CD4-positive, alpha-beta T cell treated with Interleukin-17A for 1 hour (primary cell): ENCODE measurements around the gene CTAGE6.
A peak's percentile ranks its signal among the peaks of the same experiment; 100 is the strongest.
"Not testable (repeated sequence)": the region's sequence is repeated elsewhere in the genome, so short reads cannot be mapped to it uniquely, and the experiment has no call there.

Experiments
- DNase-seq: peaks from one replicate; pipeline ENCODE4 v3.0.0-alpha.2; 2020

Gene CTAGE6, protein sequence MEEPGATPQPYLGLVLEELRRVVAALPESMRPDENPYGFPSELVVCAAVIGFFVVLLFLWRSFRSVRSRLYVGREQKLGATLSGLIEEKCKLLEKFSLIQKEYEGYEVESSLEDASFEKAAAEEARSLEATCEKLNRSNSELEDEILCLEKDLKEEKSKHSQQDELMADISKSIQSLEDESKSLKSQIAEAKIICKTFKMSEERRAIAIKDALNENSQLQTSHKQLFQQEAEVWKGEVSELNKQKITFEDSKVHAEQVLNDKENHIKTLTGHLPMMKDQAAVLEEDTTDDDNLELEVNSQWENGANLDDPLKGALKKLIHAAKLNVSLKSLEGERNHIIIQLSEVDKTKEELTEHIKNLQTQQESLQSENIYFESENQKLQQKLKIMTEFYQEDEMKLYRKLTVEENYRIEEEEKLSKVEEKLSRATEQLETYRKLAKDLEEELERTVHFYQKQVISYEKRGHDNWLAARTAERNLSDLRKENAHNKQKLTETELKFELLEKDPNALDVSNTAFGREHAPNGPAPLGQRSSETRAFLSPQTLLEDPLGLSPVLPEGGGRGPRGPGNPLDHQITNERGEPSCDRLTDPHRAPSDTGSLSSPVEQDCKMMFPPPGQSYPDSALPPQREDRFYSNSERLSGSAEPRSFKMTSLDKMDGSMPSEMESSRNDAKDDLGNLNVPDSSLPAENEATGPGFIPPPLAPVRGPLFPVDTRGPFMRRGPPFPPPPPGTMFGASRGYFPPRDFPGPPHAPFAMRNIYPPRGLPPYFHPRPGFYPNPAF

DNA sequence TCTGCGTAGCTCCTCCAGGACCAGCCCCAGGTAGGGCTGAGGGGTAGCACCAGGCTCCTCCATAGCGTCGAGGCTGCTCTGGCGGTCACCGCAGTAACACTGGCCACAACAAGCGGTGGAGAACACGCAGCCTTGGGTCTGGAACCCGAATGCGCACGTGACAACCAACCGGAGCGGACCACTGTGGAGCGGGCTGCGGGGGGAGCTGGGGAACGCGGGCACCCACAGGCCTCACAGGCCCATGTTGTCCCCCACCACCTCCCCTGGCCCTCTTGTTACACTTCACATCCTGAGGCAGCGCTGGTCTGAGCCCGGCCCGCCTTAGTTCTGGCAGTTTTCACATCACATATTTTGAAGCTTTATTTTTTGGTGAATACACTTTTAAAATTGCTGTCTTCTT lies at the start of gene CTAGE6:
Gene CTAGE6, minus strand, starts transcription at position 101 of the 400 bp plus-strand sequence. Its CDS starts 38 bp downstream, at position 63.
- not testable (repeated sequence) for DNase-seq

DNA sequence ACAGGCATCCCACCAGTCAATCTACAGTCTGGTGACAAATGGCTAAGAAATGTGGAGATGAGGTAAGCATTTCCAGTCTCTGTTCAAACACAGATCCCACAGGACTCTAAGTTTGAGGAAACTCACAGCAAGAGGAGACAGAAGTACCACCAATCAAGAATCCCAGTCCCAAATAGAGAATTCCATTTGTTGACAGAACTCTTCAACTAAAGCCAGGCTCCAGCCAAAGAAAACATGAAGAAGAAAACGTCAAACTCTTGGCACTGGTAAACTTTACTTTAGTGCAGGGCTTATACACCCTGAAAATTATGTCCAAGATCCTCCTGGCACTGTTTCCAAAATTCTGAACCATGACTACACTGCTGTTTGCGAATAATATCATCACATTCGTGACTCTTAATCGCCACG lies 49.2 kb upstream of the CTAGE6 start:
- DNase-seq, result not testable (repeated sequence)

DNA sequence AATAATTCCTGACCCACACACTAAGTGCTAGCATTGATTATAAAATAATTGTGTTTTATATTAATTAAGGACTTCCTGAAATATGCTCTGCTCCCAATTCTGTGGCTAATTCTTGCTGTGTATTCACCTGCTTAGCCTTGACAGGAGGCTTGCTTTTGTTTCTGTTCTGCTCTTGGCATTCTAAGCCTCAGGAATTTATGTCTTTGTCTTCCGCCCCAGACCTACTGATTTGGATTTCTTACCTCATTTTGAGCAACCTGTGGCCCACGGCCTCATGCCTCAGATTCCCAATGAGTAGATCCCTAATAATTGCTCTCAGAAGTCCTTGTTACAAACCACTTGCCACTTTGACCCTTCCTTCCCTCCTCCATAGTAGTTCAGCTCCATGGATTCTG lies 40.4 kb upstream of the CTAGE6 start:
- not testable (repeated sequence) for DNase-seq

DNA sequence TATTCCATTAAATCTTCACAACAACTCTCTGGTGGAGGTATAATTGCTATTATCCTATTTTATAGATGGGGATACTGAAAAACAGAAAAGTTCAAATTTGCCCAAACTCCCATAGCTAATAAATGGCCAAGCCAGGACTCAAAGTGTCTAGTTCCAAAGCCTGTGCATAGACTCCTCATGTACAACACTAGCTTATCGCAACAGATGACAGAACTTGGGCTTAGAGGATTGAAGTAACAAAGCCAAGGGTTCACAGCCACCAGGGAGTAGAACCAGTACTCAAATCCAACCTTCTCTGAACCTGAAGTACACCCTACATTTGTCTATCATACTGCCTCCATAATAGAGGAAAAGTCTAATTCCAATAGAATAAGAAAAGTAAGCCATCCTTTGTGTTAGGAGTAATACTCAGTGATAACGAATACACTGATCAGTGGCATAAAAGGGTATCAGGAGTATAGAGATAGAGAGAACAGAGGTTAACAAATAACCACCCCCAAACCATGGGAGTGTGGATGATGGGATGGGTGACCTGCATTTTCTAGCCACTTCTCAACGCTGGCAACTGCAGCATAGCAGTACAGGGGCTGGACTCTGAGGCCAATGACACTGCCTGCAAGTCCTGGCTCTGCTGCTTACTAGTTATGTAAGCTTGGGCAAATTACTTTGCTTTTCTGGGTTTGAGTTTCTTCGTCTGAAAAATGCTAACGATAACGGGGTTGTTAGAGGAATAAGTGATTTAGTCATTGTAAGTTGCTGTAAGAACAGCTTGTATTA lies 39.8 kb upstream of the CTAGE6 start:
- DNase-seq, result not testable (repeated sequence)

DNA sequence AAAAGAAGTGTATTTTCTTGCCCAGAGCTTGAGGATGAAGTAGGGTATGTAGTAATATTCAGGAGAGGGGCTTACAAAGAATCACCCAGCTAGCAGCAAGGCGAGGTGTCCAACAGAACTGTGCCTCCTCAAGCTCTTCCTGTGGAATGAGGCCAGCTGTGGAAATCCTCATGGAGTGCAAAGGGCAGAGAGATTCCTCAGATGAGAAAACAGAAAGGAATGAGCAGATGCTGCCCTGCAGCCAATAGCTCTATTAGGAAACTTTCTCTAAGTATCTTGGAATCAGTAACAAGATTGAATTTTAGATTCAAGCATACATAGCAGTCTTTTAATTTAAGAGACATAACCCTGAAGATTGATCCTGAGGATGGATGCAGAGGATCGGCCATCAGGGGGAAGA lies 38.2 kb upstream of the CTAGE6 start:
- not testable (repeated sequence) for DNase-seq

DNA sequence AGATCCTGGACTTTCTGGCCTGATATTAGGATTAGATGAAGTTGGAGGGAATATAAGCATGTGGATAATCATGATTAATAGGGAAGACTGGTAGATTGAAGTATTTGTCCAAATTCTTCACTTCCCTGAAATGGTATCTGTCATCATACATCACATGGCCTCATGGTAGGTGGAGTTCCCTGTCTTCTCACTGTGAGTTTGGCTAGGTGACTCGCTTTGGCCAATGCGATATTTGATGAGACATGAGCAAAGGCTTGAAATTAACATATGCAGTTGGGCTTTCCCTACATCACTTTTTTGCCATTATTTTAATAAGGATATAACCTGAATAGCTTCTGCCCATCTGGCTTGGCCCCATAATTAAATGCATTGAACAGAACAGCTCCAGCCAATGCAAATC lies 35.1 kb upstream of the CTAGE6 start:
- not testable (repeated sequence) for DNase-seq

DNA sequence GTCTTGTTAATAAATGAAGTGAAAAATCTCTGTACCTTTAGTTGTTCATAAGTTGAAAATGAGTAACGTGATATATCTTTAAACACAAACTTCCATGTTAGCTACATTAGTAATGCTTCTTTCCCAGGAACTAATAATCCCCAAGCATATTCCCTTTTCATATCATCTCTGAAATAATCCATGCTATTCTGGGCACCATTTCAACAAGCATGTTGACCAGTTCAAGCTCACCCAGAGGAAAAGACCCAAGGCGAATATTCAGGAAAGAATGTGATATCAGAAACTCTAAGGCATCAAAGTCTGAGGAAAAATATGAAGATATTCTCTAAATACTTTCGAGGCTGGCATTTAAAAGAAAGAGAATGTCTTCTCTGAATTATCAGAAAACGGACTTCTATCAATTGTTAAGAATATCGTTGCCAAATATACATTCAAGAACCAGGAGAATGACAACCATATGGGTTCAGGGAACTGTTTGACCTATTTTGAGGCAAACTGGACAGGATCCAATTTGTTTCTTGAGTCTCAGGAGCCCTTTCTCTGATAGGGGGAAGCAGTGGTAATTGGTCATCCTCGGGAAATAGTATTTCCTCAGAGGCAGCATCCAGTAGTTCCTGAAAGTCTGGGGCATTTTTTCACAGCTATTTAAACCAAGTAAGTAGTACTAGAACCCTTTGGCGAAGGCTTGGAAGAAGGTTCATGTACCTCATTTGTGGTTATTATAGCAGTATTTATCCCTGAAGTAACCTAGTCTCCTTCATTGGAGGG lies 28.1 kb upstream of the CTAGE6 start:
- not testable (repeated sequence) for DNase-seq

DNA sequence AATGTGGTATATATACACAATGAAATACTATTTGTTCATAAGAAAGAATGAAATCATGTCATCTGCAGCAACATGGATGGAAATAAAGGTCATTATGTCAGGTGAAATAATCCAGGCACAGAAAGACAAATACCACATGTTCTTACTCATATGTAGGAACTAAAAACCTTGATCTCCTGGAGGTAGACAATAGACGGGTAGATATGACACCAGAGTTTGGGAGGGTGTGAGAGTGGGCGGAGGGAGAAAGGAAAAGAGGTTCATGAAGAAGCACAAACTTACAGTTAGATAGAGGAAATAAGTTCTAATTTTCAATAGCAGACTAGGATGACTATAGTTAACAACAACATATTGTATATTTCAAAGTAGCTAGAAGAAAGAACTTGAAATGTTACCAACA lies 22.1 kb upstream of the CTAGE6 start:
- DNase-seq, result not testable (repeated sequence)

DNA sequence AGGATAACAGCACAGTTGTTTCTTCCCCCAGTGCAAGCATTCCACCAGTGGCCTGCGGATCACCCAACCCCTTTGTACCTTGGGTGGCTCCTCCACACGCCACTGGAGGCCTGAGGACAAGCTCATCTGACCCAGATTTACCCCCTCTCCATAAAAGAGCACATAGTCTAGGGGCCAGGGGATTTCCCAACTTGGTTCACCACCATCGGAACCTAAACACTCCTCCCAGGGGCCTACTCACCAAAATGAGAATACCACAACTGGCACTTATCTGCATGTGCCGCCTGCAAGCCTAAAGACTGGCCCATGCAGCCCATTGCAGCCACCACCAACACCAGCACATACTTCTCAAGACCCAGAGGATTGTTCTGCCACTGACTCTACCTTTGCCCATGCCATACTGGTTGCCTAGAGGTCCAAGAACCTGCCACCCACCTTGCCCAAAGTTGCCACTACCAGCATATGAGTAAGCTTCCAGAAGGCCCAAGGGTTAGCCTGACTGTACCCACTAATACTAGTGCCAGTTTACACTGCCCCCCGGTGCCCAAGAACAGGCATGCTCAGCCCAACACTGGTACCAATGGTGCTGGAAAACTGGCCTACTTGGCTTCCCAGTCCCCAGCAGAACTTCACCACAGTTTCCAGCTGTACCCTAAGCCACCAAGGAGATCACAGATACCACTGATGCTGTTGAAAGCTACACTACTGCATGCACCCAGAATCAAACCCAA lies 15.4 kb upstream of the CTAGE6 start:
- DNase-seq, result not testable (repeated sequence)

DNA sequence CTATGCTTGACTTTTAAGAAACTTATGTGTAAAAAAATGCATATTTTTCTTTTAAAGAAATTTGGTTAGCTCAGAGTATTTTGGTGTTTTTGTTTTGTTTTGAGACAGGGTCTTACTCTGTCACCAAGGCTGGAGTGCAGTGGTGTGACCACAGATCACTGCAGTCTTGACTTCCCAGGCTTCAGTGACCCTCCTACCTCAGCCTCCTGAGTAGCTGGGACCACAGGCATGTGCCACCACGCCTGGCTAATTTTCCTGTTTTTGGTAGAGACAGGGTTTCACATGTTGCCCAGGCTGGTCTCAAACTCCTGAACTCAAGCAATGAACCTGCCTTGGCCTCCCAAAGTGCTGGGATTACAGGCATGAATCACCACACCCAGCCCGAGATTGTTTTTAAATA lies 10.0 kb upstream of the CTAGE6 start:
- DNase-seq, result not testable (repeated sequence)

DNA sequence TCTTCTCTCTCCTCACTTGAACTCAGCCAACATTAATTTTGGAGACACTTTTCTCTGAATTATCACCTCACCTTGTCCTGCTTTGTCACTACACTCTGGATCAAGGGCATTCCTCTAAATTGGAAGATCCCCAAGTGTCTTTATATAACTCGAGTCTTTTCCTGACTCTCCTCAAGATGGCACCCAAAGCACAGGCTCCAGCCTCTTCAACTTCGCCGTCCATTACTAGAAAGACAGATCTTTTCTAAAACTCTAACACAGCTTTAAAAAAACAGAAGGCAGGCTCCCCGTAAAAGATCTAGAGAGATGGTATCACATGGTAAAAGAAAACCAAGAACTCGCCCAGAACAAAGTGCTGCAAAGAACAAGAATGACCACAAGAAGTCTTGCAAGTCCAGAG lies 8.2 kb upstream of the CTAGE6 start:
- DNase-seq, result not testable (repeated sequence)

DNA sequence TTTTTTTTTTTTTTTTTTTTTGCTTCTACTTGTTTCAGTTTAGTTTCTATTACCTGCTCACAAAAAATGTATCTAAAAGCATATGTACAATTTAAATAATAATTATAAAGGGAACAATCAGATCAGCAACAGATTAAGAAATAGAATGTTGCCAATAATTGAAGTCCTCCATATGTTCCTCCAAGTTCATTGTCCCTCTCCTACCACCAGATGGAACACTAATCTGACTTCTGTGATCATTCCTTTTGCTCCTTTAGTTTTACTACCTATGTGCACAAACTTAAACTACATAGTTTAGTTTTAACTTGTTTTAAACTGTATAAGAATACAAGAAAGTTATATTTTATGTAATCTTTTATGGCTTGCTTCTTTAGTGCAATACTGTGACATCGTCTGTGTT lies 5.6 kb upstream of the CTAGE6 start:
- DNase-seq, result not testable (repeated sequence)

DNA sequence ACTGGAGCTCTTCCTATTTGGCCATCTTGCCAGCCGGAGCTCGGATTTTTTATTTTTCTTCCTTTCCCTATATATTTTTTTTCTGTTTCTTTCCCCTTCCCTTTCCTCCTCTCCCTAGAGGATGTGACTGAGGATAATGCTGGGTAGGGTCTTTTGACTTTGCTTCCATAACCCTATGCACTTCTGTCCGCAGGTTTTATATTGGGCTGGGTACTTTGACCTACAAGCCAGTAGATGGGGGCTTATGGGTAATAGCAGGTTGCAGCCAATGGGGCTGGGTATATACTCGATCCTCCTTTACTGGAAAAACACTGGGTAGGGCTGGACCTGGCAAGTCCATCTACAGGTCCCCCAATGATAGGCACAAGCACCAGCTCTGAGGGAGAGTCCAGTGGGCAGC lies 12.2 kb downstream of the CTAGE6 start:
- not testable (repeated sequence) for DNase-seq

DNA sequence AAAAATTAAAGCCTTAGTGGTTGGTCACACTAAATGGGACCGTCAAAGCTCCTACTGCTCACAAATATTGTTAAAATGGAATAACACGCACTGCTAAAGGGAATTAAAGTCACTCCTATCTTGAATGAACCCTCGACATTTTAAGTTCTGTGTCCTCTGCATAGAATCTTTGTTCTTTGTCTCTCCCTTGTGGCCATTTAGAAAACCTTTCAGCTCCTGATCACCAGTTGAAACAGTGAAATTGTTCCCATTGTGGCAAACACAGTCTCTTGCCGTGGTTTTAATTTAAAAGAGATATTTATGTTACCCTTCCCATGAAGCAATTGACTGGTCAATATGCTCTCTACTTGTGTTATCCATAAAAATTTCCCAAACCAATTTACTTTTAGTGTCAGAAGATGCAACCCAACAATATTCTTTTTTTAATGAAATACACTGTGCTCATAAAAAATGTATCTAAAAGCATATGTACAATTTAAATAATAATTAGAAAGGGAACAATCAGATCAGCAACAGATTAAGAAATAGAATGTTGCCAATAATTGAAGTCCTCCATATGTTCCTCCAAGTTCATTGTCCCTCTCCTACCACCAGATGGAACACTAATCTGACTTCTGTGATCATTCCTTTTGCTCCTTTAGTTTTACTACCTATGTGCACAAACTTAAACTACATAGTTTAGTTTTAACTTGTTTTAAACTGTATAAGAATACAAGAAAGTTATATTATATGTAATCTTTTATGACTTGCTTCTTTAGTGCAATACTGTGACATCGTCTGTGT lies 20.3 kb downstream of the CTAGE6 start:
- DNase-seq, result peak; percentile 68

DNA sequence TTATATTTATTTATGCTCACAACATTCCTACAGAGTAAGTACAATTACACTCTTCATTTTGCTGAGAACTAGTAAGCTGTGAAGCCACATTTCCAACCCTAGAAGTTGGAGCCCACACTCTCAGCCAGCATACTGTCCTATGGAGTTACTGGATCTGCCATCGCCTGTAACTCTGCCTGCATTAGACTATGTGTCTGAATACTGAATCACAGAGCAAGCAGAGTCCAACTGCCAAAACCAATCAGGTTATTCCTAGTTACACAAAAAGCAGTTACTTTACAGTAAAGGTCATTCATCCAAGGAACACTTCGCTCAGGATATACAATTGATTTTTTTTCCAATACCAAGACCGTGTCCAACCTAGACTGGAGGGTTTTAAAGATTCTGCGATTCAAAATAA lies 21.5 kb downstream of the CTAGE6 start:
- no peak for DNase-seq

DNA sequence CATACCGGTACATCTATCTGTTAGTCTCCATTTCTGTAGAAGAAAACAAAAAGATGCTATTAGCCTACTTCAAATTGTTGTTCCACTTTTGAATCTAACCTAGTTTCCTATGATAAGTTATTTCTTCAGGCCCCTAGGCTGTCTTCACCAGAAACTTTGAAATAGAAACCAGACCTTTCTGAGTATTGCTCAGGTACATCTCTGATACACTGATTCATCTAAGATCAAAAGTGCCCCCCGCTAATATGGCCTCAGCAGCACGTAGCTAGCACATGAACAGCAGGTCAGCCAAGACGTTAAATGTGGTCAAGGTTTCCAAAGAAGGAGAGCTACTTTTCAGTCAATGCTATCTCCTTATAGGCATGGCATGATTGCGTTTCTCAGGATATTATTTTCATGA lies 23.6 kb downstream of the CTAGE6 start:
- DNase-seq, result no peak

DNA sequence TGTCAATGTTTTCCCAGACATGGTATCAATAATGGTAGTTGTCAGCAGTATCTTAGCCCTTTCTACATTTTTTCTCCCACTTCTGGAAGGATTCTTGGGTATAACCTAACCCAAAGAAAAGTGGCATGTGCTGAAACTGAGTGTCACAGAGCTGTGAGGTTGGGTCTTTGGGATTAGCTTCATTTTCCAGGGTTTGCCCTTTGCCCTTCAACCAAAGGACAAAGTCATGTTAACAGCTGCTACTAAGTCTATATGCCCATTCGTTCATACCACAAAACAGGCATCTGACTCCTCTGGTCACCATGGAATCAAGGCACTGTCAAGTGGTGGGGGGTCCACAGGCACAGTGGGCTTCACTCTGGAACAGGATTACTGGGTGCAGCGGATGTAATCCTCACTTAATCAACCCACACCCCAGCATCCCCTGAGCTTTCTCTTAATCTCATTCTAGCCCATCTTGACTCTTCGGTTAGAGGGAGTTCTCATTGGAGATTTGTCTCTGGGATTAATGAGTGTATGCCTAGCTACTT lies 29.1 kb downstream of the CTAGE6 start:
- no peak for DNase-seq

DNA sequence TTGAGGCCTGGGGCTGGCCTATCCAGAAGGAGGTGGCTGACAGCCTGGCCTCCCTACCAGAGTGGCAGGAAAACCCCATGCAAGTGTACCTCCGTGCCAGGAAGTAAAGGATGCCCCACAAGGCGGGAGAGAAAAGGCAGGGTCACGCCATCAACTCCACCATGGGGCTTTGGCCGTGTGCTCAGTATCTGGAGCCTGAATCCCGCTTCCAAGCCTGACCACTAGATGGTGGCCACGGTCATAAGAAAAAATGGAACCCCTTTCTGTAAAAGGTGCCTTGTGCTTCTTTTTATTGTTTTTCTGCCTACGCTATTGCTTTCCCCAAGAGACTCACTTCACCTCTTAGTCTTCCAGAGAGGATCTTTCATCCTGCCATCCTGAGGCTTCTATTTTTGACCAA lies 29.9 kb downstream of the CTAGE6 start:
- DNase-seq, result not testable (repeated sequence)

DNA sequence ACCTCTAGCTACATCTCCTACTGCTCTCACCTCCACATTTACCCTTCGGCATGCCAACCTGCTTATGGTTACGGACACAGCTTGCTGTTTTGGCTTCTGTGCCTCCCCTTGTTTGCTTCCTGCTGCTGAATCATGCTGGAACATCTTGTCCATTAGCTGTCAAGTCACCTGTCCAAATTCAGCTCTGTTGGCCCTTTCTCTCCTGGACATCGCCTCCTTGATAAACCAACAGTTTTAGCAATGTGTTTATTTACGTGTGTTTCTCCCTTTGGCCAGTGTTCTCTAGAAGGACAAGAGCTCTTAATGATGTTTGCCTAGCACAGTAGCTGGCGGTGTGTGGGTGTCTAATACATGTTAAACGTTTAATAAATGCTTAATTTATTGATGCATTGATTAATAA lies 31.4 kb downstream of the CTAGE6 start:
- DNase-seq, result not testable (repeated sequence)

DNA sequence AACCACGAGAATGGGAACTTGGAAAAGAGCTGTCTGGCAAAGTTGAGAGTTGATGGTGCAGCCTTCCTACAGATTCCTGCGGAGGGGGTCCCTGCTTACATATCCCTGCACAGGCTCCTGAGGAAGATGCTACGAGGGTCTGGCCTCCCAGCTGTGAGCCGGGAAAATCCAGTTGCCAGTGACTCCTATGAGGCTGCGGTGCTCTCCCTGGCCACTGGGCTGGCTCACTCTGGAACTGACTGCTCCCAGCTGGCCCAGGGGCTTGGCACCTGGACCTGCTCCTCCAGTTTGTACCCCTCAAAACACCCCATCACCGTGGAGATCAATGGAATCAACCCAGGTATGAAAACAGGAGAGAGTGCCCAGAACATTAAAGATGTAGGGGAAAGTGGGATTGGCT lies 37.2 kb downstream of the CTAGE6 start:
- not testable (repeated sequence) for DNase-seq
